Measurements from ENCODE around the gene MXRA7. TPM values are rescaled to one million over a fixed set of nuclear protein-coding genes. Genes with fewer than 3 reads are reported as not detected.
A peak's percentile ranks its signal among the peaks of the same experiment; 100 is the strongest.

Gene MXRA7
- polyA plus RNA-seq (2012; rRNA removed), result 154 and 187 TPM in 2 replicates
- 223 and 232 TPM in 2 replicates for polyA plus RNA-seq (2012; cell fraction: cytosol; rRNA removed)
- polyA plus RNA-seq (2012; cell fraction: nucleus; rRNA removed), result 55.0 and 81.5 TPM in 2 replicates

- Histone ChIP-seq H3K36me3 (replicated peaks in 1 of 2; ENCODE audit: control insufficient read depth in 1 of 2, insufficient read depth in 2 of 2, low read length in 1 of 2) (peaks cover 14 to 30% of the 10 kb centered on the region in 2 experiments), H2AFZ (ENCODE audit: low read depth) (no peak within 1 kb of the TSS), H4K20me1 (ENCODE audit: insufficient read depth) (peaks cover 34% of the 10 kb centered on the region), H3K27me3 (ENCODE audit: insufficient read depth) (no peaks in the 10 kb centered on the region), H3K9me2 (no peaks in the 10 kb centered on the region), H3K79me2 (ENCODE audit: insufficient read depth) (peaks cover 86% of the 10 kb centered on the region), H3K4me1 (ENCODE audit: control insufficient read depth in 1 of 2, insufficient read depth in 2 of 2, low read depth in 1 of 2, low read length in 1 of 2) (peaks cover 25 to 33% of the 10 kb centered on the region in 2 experiments), H3K9me3 (no peaks in the 10 kb centered on the region), H3K4me2 (peak within 1 kb of the TSS; percentile 96), H3K4me3 (ENCODE audit: low read depth in 2 of 2, low read length in 1 of 2) (peak within 1 kb of the TSS; percentile 72 to 89), H3F3A (replicated peaks; ENCODE audit: insufficient read depth) (peaks cover 35% of the 10 kb centered on the region), H3K27ac (ENCODE audit: low read depth in 2 of 2, low read length in 1 of 2) (peak within 1 kb of the TSS; percentile 88 to 95), H3K9ac (peak within 1 kb of the TSS; percentile 85)
- 13% methylated on average over 29 of the region's 56 CpGs for WGBS (ENCODE audit: low lambda C conversion rate)
- ChIA-PET POLR2A (interaction anchor here (1.0 to 2.3 kb wide), 6 partner anchors 13 to 167 kb away, joined by 3 to 14 read pairs (median 6); partner anchors contain the start of gene SRSF2), CTCF (interaction anchor here (0.7 to 14.3 kb wide), 16 partner anchors 9 to 356 kb away, joined by 3 to 255 read pairs (median 5); partner anchors contain the start of genes JMJD6 and METTL23)
- peak; percentile 97 for DNase-seq
- TF ChIP-seq NFIC (IDR thresholded peaks at IDR 0.05; ENCODE audit: borderline replicate concordance) (no peak), SMC3 (IDR thresholded peaks at IDR 0.05; ENCODE audit: low read depth, low read length) (no peak), USF1 (IDR thresholded peaks at IDR 0.05; ENCODE audit: borderline replicate concordance, low read depth) (no peak), MAX (IDR thresholded peaks at IDR 0.05; ENCODE audit: low read depth) (peak; percentile 58; the same call in 1 of the 2 replicates), RFX5 (IDR thresholded peaks at IDR 0.05; ENCODE audit: low read length) (no peak), RXRA (IDR thresholded peaks at IDR 0.05; ENCODE audit: borderline replicate concordance, low read depth) (no peak), MXI1 (IDR thresholded peaks at IDR 0.05; ENCODE audit: low read depth, low read length) (no peak), MEF2A (IDR thresholded peaks at IDR 0.05; ENCODE audit: borderline replicate concordance, low read depth) (no peak), NRF1 (IDR thresholded peaks at IDR 0.05; ENCODE audit: low read depth, low read length) (no peak), RAD21 (IDR thresholded peaks at IDR 0.05; ENCODE audit: low read length) (no peak), GABPA (IDR thresholded peaks at IDR 0.05; ENCODE audit: low read depth) (no peak), CTCF (IDR thresholded peaks at IDR 0.05) (no peak), TCF12 (IDR thresholded peaks at IDR 0.05) (no peak), EP300 (IDR thresholded peaks at IDR 0.05; ENCODE audit: borderline replicate concordance in 1 of 2, low read depth in 1 of 2, low read length in 1 of 2) (no peak), EZH2phosphoT487 (IDR thresholded peaks at IDR 0.05; ENCODE audit: borderline replicate concordance, low read depth) (no peak), ELF1 (IDR thresholded peaks at IDR 0.05) (no peak), TAF1 (IDR thresholded peaks at IDR 0.05; ENCODE audit: borderline replicate concordance, low read depth, low read length) (no peak), PBX3 (IDR thresholded peaks at IDR 0.05) (no peak), POLR2AphosphoS5 (IDR thresholded peaks at IDR 0.05; ENCODE audit: low read depth, low read length) (0 out of 2 replicates have a peak, but pooled peaks have one; percentile 13), ZBTB33 (IDR thresholded peaks at IDR 0.05; ENCODE audit: borderline replicate concordance, low read depth) (no peak), TEAD4 (IDR thresholded peaks at IDR 0.05; ENCODE audit: borderline replicate concordance, insufficient read depth) (no peak), IRF3 (IDR thresholded peaks at IDR 0.05; ENCODE audit: low read depth, low read length) (no peak), FOXJ3 (CRISPR knock-in tag; IDR thresholded peaks at IDR 0.05) (no peak), JUND (IDR thresholded peaks at IDR 0.05) (peak; percentile 34; the same call in 1 of the 2 replicates)
Observed at GRCh38 chr17:76710863-76711611, at the start of gene MXRA7. MXRA7 (minus strand) TSS chr17:76710965; CDS start chr17:76710946, 19 bp downstream.

Measured in SK-N-SH (cell line).